Heart right ventricle (tissue), 16 donors: ENCODE data around the gene MAPKAPK2. TPM values are rescaled to one million over a fixed set of nuclear protein-coding genes. Genes with fewer than 3 reads are reported as not detected.

Experiments
- ATAC-seq, 8 donors: fragments of 200-7000 bp; cut with Tn5 transposase; one replicate each; pipeline ENCODE4 v1.9.1; 2020; ENCODE audit warnings: mild to moderate bottlenecking in 8 of 8, moderate library complexity in 8 of 8, moderate number of reproducible peaks in 1 of 8
- DNase-seq, 2 donors: peaks; one replicate each; pipeline ENCODE4 v3.0.0-alpha.2; 2020
- H3K27ac ChIP-seq, 10 donors: fragments of 200-600 bp; sonication (generic) in 2 of 10; one replicate each; pipeline versions ENCODE4 v1.5.0 to v1.8.0; 2020 to 2022; ENCODE audit warnings: mild to moderate bottlenecking in 3 of 10
- H3K27me3 ChIP-seq, 7 donors: fragments of 200-600 bp; one replicate each; pipeline ENCODE4 v1.8.0; 2021 to 2022; ENCODE audit warnings: mild to moderate bottlenecking in 2 of 7
- H3K36me3 ChIP-seq, 9 donors: fragments of 200-600 bp; sonication (generic) in 1 of 9; one replicate each; pipeline versions ENCODE4 v1.5.0 to v1.8.0; 2020 to 2022; ENCODE audit warnings: mild to moderate bottlenecking in 2 of 9
- H3K4me1 ChIP-seq, 9 donors: fragments of 200-600 bp; sonication (generic) in 1 of 9; one replicate each; pipeline versions ENCODE4 v1.5.0 to v1.8.0; 2020 to 2022; ENCODE audit warnings: mild to moderate bottlenecking in 4 of 9
- H3K4me3 ChIP-seq, 10 donors: fragments of 200-600 bp; sonication (generic) in 2 of 10; one replicate each; pipeline versions ENCODE4 v1.5.0 to v1.8.0; 2020 to 2022; ENCODE audit warnings: mild to moderate bottlenecking in 7 of 10, moderate library complexity in 2 of 10
- H3K9me3 ChIP-seq, 11 donors: fragments of 200-600 bp in 10 of 11; sonication (generic) in 2 of 11; one replicate each; pipeline versions ENCODE4 v1.5.0 to v1.8.0; 2013 to 2022; ENCODE audit warnings: mild to moderate bottlenecking in 2 of 11, control low read depth in 1 of 11, moderate library complexity in 1 of 11
- CTCF ChIP-seq, 9 donors: fragments of 200-600 bp; sonication (generic) in 2 of 9; IDR thresholded peaks; one replicate each; pipeline versions ENCODE4 v1.5.0 to v1.8.0; 2021 to 2022; ENCODE audit warnings: antibody characterized with exemption in 9 of 9, mild to moderate bottlenecking in 5 of 9, moderate library complexity in 1 of 9
- WGBS, 2 donors: extraction: QIAGEN DNeasy Blood & Tissue Kit; methylation state at CpG; one replicate each; pipeline ENCODE4 v1.1.7; 2013; ENCODE audit warnings: inconsistent platforms in 1 of 2; 5-methylcytosine and 5-hydroxymethylcytosine counted together
- intact Hi-C, 10 donors: fragments of 100-400 bp; cut with DNase I; formaldehyde crosslinking; loops; one replicate each; pipeline versions ENCODE4 v1.11.1 to v1.14.2; 2022
- polyA plus RNA-seq, 2 donors: library from polyadenylated mRNA; stranded (reverse); fragments of 200-250 nt; gene quantifications; one replicate each; pipeline ENCODE4 v1.2.3, GENCODE V29; 2013
- total RNA-seq, 10 donors: library from RNA; stranded (reverse); fragmentation: NEBNext Ultra II Directional in 3 of 10; extraction: Animal tissue kit (Norgen Biotek cat#: 25700) in 3 of 10; gene quantifications; one replicate each; pipeline versions ENCODE4 v1.2.1 to v1.2.4, GENCODE V29; 2021 to 2023
- donor health status: Arrhythmogenic right ventricular cardiomyopathy.
- donor health status: ischemic (EF 13 %, LVEDD 7.1; RV severe dilation, severe dysfunction).
- donor health status: healthy with polysubstance abuse.
- donor health status: DM: no; HTN: yes; CAD: no.
- donor health status: DM: no; HTN: no; CAD: no.
- donor health status: ischemic (EF 25% LVEDD 6.9; RV normal size, moderate dysfunction).
- donor health status: ischemic (EF 25% LVEDD 5.7; RV mildly dilated, moderate dysfunction).
- donor health status: healthy.
- donor health status: DM: yes; HTN: yes; CAD: no.
- donor health status: Ischemic cardiomyopathy.
- donor health status: ischemic (EF 35%, LVEDD 5.7; RV mildly dilated, moderate dysfunction).
- donor health status: nonischemic (EF 11% LVEDD 7.7; RV severe dilation, severe dysfunction).
- donor health status: DM: yes; HTN: yes; CAD: no.
- donor health status: PGD.
- donor health status: ischemic (EF 29% LVEDD 5.4; RV normal size, mild dysfunction).
- donor health status: nonischemic (EF 23%, LVEDD 6.1; RV moderate dilation, normal function).

The MAPKAPK2 gene
- total and polyA plus RNA-seq, 12 donors, result 101 to 323 (median 219) TPM

- peak overlapping the region in 1 of 10 donors; percentile 91 for H3K27ac ChIP-seq
- no peak for TF ChIP-seq CTCF (IDR thresholded peaks at IDR 0.05)
- ATAC-seq (no peak), DNase-seq (no peak)
- H3K4me1 ChIP-seq, result peaks cover 0 to 88% (median 0%) of the 10 kb centered on the region in 9 donors
- no peaks in the 10 kb centered on the region for H3K36me3 ChIP-seq
- H3K9me3 ChIP-seq, result no peaks in the 10 kb centered on the region
- H3K4me3 ChIP-seq, result peak overlapping the region in 1 of 10 donors; percentile 49
- intact Hi-C loops, result no loop called here
- H3K27me3 ChIP-seq, result peaks cover 0 to 15% (median 0%) of the 10 kb centered on the region in 7 donors
- 90 to 93% methylated on average over 7 of the region's 7 CpGs for WGBS, 2 donors
Observed at GRCh38 chr1:206769304-206769731, 84.6 kb downstream of the MAPKAPK2 start.

GRCh38 chr1:206770531-206771337 is 86.0 kb downstream of the MAPKAPK2 start, which contains the start of gene IL19:
IL19 (plus strand) TSS chr1:206770773; CDS start chr1:206836663, 65,890 bp downstream.
- no peaks in the 10 kb centered on the region for H3K36me3 ChIP-seq
- H3K27me3 ChIP-seq, result peaks cover 0 to 19% (median 0%) of the 10 kb centered on the region in 7 donors
- peak within 1 kb of the TSS in 2 of 10 donors; percentile 8 to 49 for H3K4me3 ChIP-seq
- intact Hi-C loops, result no loop called here
- TF ChIP-seq CTCF (IDR thresholded peaks at IDR 0.05), result no peak
- H3K9me3 ChIP-seq, result no peaks in the 10 kb centered on the region
- WGBS, 2 donors, result 72 to 73% methylated on average over 9 of the region's 9 CpGs
- peak; percentile 32 to 61 (median 58) for ATAC-seq
- peak within 1 kb of the TSS in 2 of 10 donors; percentile 25 to 91 for H3K27ac ChIP-seq
- peaks cover 0 to 86% (median 0%) of the 10 kb centered on the region in 9 donors for H3K4me1 ChIP-seq
- peak in 1 of 2 donors; percentile 10 for DNase-seq

GRCh38 chr1:206771338-206771692 is 86.6 kb downstream of the MAPKAPK2 start:
- intact Hi-C loops, result no loop called here
- 69 to 75% methylated on average over 4 of the region's 4 CpGs for WGBS, 2 donors
- H3K27ac ChIP-seq, result peak overlapping the region in 1 of 10 donors; percentile 91

More at GRCh38 chr1:206771338-206771692, 86.6 kb downstream of the MAPKAPK2 start:
- H3K27me3 ChIP-seq, result peaks cover 0 to 22% (median 0%) of the 10 kb centered on the region in 7 donors
- peaks cover 0 to 80% (median 0%) of the 10 kb centered on the region in 9 donors for H3K4me1 ChIP-seq
- ATAC-seq (no peak), DNase-seq (no peak)
- H3K4me3 ChIP-seq, result peak overlapping the region in 1 of 10 donors; percentile 49
- TF ChIP-seq CTCF (IDR thresholded peaks at IDR 0.05), result no peak
- H3K36me3 ChIP-seq, result no peaks in the 10 kb centered on the region
- H3K9me3 ChIP-seq, result no peaks in the 10 kb centered on the region
